Astrocyte (in vitro differentiated cells and primary cell): ENCODE measurements around the gene VDR. TPM values are rescaled to one million over a fixed set of nuclear protein-coding genes. Genes with fewer than 3 reads are reported as not detected.

Experiments
- DNase-seq: peaks from one replicate; pipeline ENCODE4 v3.0.0-alpha.2; 2010; ENCODE audit warnings: low read depth
- FAIRE-seq: peaks from 2 replicates; lab custom pipeline; 2011; peaks lifted over from hg19 to GRCh38; lab: Jason Lieb, UNC
- H2AFZ ChIP-seq: 2 replicates; pipeline ENCODE4 v1.6.0; 2012; ENCODE audit warnings: low read depth, low read length, inconsistent platforms
- H3K27ac ChIP-seq: 2 replicates; pipeline ENCODE4 v1.5.1; 2011; ENCODE audit warnings: low read depth, low read length, inconsistent platforms
- H3K27me3 ChIP-seq: 2 replicates; pipeline ENCODE4 v1.6.0; 2011; ENCODE audit warnings: low read length, inconsistent platforms; ENCODE audit not compliant: insufficient read depth
- H3K36me3 ChIP-seq: 2 replicates; pipeline ENCODE4 v1.5.1; 2011; ENCODE audit warnings: low read length, inconsistent platforms; ENCODE audit not compliant: insufficient read depth
- H3K4me1 ChIP-seq: 2 replicates; pipeline ENCODE4 v1.5.1; 2011; ENCODE audit warnings: low read length, inconsistent platforms; ENCODE audit not compliant: insufficient read depth
- H3K4me2 ChIP-seq: 2 replicates; pipeline ENCODE4 v1.6.0; 2012; ENCODE audit warnings: low read length, inconsistent platforms
- H3K4me3 ChIP-seq: 2 replicates; pipeline ENCODE4 v1.5.1; 2011; ENCODE audit warnings: low read depth, mild to moderate bottlenecking, low read length, inconsistent platforms; ENCODE audit not compliant: insufficient read depth
- H3K79me2 ChIP-seq: 2 replicates; pipeline ENCODE4 v1.6.0; 2012; ENCODE audit warnings: mild to moderate bottlenecking, low read length, inconsistent platforms; ENCODE audit not compliant: insufficient read depth
- H3K9ac ChIP-seq: 2 replicates; pipeline ENCODE4 v1.6.0; 2012; ENCODE audit warnings: mild to moderate bottlenecking, low read length, inconsistent platforms
- H3K9me3 ChIP-seq: 2 replicates; pipeline ENCODE4 v1.5.1; 2012; ENCODE audit warnings: low read depth, mild to moderate bottlenecking, low read length, inconsistent platforms; ENCODE audit not compliant: insufficient read depth
- H4K20me1 ChIP-seq: 2 replicates; pipeline ENCODE4 v1.6.0; 2012; ENCODE audit warnings: low read length, inconsistent platforms; ENCODE audit not compliant: insufficient read depth
- H3K27ac Mint-ChIP-seq: one replicate; pipeline ENCODE4 v1.8.0; 2021; ENCODE audit warnings: mild to moderate bottlenecking, mixed read lengths; ENCODE audit not compliant: unreplicated experiment
- H3K27me3 Mint-ChIP-seq: one replicate; pipeline ENCODE4 v1.8.0; 2021; ENCODE audit warnings: low read depth, mixed read lengths; ENCODE audit not compliant: unreplicated experiment
- H3K36me3 Mint-ChIP-seq: one replicate; pipeline ENCODE4 v1.8.0; 2021; ENCODE audit warnings: low read depth, mixed read lengths; ENCODE audit not compliant: unreplicated experiment
- H3K4me1 Mint-ChIP-seq: one replicate; pipeline ENCODE4 v1.8.0; 2021; ENCODE audit warnings: low read depth, mixed read lengths; ENCODE audit not compliant: unreplicated experiment
- H3K4me3 Mint-ChIP-seq: one replicate; pipeline ENCODE4 v1.8.0; 2021; ENCODE audit warnings: mild to moderate bottlenecking, moderate library complexity, mixed read lengths; ENCODE audit not compliant: unreplicated experiment
- H3K9me3 Mint-ChIP-seq: one replicate; pipeline ENCODE4 v1.8.0; 2021; ENCODE audit warnings: mild to moderate bottlenecking, mixed read lengths; ENCODE audit not compliant: unreplicated experiment
- EZH2 ChIP-seq: IDR thresholded peaks from 2 replicates; pipeline ENCODE4 v1.6.1; 2012; ENCODE audit warnings: mild to moderate bottlenecking, low read length, inconsistent platforms; ENCODE audit not compliant: insufficient read depth
- total RNA-seq: library from RNA; stranded (reverse); gene quantifications from 2 replicates; pipeline ENCODE4 v1.2.1, GENCODE V29; 2021
- TF ChIP-seq, protein P1 (sequence below): IDR thresholded peaks from 2 replicates; pipeline ENCODE4 v1.5.1; 2011; ENCODE audit warnings: low read depth, mild to moderate bottlenecking, inconsistent platforms, low read length, moderate library complexity; ENCODE audit not compliant: insufficient read depth

VDR gene
- total RNA-seq, 1 donor from 2014 or later = 6.6 TPM

DNA sequence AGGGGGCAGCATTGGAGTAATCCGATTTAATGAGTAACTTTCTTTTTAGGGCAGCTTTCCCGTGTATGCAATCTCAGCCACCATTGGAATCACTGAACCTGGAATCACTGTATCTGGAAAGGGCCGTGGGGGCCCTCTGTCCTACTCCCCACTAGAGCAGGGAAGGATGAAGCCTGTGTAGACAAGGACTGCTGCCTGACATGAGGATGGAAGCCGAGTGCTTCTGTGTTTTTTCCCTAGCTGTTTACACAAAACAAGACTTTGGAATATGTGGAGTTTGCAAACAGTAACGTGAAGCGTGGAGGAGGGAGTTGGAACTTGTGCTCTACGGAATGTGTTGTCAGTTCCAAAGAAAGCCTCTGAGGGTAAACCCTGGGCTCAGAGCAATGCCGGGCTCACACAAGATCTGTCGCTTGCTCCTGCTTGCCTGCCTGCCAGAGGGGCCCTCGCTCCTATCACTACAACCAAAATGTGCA, 52.7 kb downstream of the VDR start:
- H3K27ac Mint-ChIP-seq = no peak overlapping the region
- Histone ChIP-seq H3K79me2 (no peaks in the 10 kb centered on the region), H4K20me1 (no peaks in the 10 kb centered on the region), H3K27ac (no peak overlapping the region), H3K9ac (no peak overlapping the region), H2AFZ (no peak overlapping the region), H3K4me2 (no peak overlapping the region), H3K36me3 (no peaks in the 10 kb centered on the region), H3K4me3 (no peak overlapping the region), H3K9me3 (no peaks in the 10 kb centered on the region), H3K27me3 (no peaks in the 10 kb centered on the region), H3K4me1 (no peaks in the 10 kb centered on the region)
- peaks cover 7% of the 10 kb centered on the region for H3K4me1 Mint-ChIP-seq
- no peak for TF ChIP-seq EZH2
- TF ChIP-seq, protein P1, sequence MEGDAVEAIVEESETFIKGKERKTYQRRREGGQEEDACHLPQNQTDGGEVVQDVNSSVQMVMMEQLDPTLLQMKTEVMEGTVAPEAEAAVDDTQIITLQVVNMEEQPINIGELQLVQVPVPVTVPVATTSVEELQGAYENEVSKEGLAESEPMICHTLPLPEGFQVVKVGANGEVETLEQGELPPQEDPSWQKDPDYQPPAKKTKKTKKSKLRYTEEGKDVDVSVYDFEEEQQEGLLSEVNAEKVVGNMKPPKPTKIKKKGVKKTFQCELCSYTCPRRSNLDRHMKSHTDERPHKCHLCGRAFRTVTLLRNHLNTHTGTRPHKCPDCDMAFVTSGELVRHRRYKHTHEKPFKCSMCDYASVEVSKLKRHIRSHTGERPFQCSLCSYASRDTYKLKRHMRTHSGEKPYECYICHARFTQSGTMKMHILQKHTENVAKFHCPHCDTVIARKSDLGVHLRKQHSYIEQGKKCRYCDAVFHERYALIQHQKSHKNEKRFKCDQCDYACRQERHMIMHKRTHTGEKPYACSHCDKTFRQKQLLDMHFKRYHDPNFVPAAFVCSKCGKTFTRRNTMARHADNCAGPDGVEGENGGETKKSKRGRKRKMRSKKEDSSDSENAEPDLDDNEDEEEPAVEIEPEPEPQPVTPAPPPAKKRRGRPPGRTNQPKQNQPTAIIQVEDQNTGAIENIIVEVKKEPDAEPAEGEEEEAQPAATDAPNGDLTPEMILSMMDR = no peak
- peaks cover 11% of the 10 kb centered on the region for H3K36me3 Mint-ChIP-seq
- H3K27me3 Mint-ChIP-seq = peaks cover 9% of the 10 kb centered on the region
- H3K4me3 Mint-ChIP-seq = no peak overlapping the region
- no peak for FAIRE-seq
- H3K9me3 Mint-ChIP-seq = peaks cover 2% of the 10 kb centered on the region
- DNase-seq = no peak

DNA sequence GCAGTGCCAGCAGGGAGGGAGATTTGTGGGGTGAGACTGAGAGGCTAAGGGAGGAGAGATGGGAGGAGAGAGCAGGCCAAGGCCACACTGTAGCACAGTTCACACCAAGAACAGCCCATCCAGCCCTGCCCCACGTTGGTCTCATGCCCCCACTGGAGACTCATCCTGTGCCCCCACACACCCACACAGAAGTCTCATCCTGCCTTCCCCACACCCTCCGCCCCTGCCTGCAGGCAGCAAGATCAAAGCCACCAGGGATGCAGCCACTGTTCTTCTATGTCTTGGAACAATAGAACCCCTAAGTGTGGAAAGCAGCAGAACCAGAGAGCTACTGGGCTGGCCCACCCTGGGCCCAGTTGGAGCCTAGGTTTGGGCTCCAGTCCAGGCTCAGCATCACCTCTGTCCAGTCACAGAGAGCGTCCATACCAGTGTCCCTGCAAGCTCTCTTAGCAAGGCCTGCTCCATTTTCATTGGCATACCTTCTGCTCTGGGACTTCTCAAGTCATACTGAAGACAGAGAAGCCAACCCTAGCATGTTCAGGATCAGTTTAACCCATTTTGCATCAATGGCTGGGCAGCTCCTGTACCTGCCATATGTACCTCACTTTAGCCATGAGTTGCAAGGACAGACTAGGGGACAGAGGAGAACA, 53.4 kb downstream of the VDR start:
- FAIRE-seq (no peak), DNase-seq (no peak)
- no peak overlapping the region for H2AFZ ChIP-seq
- H3K4me3 ChIP-seq = no peak overlapping the region
- H3K4me1 Mint-ChIP-seq = peaks cover 7% of the 10 kb centered on the region
- H3K9me3 Mint-ChIP-seq = peaks cover 2% of the 10 kb centered on the region
- no peaks in the 10 kb centered on the region for H3K79me2 ChIP-seq
- H3K36me3 Mint-ChIP-seq = peaks cover 17% of the 10 kb centered on the region
- no peaks in the 10 kb centered on the region for H3K27me3 ChIP-seq
- H3K27ac ChIP-seq = no peak overlapping the region
- TF ChIP-seq, protein P1 = no peak
- TF ChIP-seq EZH2 = no peak
- H4K20me1 ChIP-seq = no peaks in the 10 kb centered on the region
- H3K27me3 Mint-ChIP-seq = peaks cover 16% of the 10 kb centered on the region
- H3K4me1 ChIP-seq = no peaks in the 10 kb centered on the region
- H3K4me2 ChIP-seq = no peak overlapping the region
- no peak overlapping the region for H3K27ac Mint-ChIP-seq
- H3K9me3 ChIP-seq = no peaks in the 10 kb centered on the region
- H3K36me3 ChIP-seq = no peaks in the 10 kb centered on the region
- H3K9ac ChIP-seq = no peak overlapping the region
- no peak overlapping the region for H3K4me3 Mint-ChIP-seq
